SK-N-SH treated with all-trans-retinoic acid at 6 μM for 48 hours (cell line): ENCODE data around the gene CTNNBL1.

ENCODE experiments used
- ATAC-seq: fragments of 200-7000 bp; cut with Tn5 transposase; 3 replicates; pipeline ENCODE4 v1.9.1; 2020; ENCODE audit warnings: mild to moderate bottlenecking, moderate library complexity
- ARNTL ChIP-seq: fragments of 450-650 bp; formaldehyde crosslinking; IDR thresholded peaks from 2 replicates; pipeline ENCODE4 v1.5.0; 2020; ENCODE audit warnings: low read depth, mild to moderate bottlenecking, moderate library complexity, borderline replicate concordance
- BACH2 ChIP-seq: fragments of 250-450 bp; sonication (Bioruptor Pico); IDR thresholded peaks from 2 replicates; pipeline ENCODE4 v1.9.0; 2021; ENCODE audit warnings: mild to moderate bottlenecking, borderline replicate concordance
- CREB5 ChIP-seq: fragments of 250-450 bp; sonication (Bioruptor Pico); IDR thresholded peaks from 2 replicates; pipeline ENCODE4 v1.5.1; 2020; ENCODE audit warnings: low read depth, mild to moderate bottlenecking, moderate library complexity
- CSDC2 ChIP-seq: fragments of 250-450 bp; sonication (Bioruptor Pico); IDR thresholded peaks from 2 replicates; pipeline ENCODE4 v1.5.0; 2020; ENCODE audit warnings: mild to moderate bottlenecking, moderate library complexity
- CSRNP3 ChIP-seq: fragments of 250-450 bp; sonication (Bioruptor Pico); IDR thresholded peaks from 2 replicates; pipeline ENCODE4 v1.5.1; 2021; ENCODE audit warnings: mild to moderate bottlenecking, moderate library complexity
- ESRRG ChIP-seq: fragments of 250-450 bp; sonication (Bioruptor Pico); IDR thresholded peaks from 2 replicates; pipeline ENCODE4 v1.6.1; 2021; ENCODE audit warnings: mild to moderate bottlenecking
- GLIS3 ChIP-seq: fragments of 250-450 bp; sonication (Bioruptor Pico); IDR thresholded peaks from 2 replicates; pipeline ENCODE4 v1.5.0; 2020; ENCODE audit warnings: mild to moderate bottlenecking, moderate library complexity
- ISL1 ChIP-seq: fragments of 250-450 bp; sonication (Bioruptor Pico); IDR thresholded peaks from 2 replicates; pipeline ENCODE4 v2.1.2; 2022; ENCODE audit warnings: mild to moderate bottlenecking, moderate library complexity
- OSR1 ChIP-seq: fragments of 250-450 bp; sonication (Bioruptor Pico); IDR thresholded peaks from 2 replicates; pipeline ENCODE4 v1.8.0; 2022; ENCODE audit warnings: moderate library complexity, mild to moderate bottlenecking, inconsistent platforms
- PATZ1 ChIP-seq: fragments of 250-450 bp; sonication (Bioruptor Pico); IDR thresholded peaks from 2 replicates; pipeline ENCODE4 v1.8.0; 2020; ENCODE audit warnings: mild to moderate bottlenecking, moderate library complexity, borderline replicate concordance
- RARB ChIP-seq: fragments of 250-450 bp; sonication (Bioruptor Pico); IDR thresholded peaks from 2 replicates; pipeline ENCODE4 v1.8.0; 2021; ENCODE audit warnings: mild to moderate bottlenecking, moderate library complexity
- SNAI2 ChIP-seq: fragments of 250-450 bp; sonication (Bioruptor Pico); IDR thresholded peaks from 2 replicates; pipeline ENCODE4 v1.5.0; 2020; ENCODE audit warnings: mild to moderate bottlenecking, moderate library complexity
- TCF4 ChIP-seq: fragments of 250-450 bp; sonication (Bioruptor Pico); IDR thresholded peaks from 2 replicates; pipeline ENCODE4 v1.8.0; 2021; ENCODE audit warnings: mild to moderate bottlenecking, moderate library complexity, borderline replicate concordance
- TOX ChIP-seq: fragments of 250-450 bp; sonication (Bioruptor Pico); IDR thresholded peaks from 2 replicates; pipeline ENCODE4 v1.8.0; 2021; ENCODE audit warnings: mild to moderate bottlenecking, moderate library complexity, borderline replicate concordance
- TSHZ2 ChIP-seq: fragments of 250-450 bp; sonication (Bioruptor Pico); IDR thresholded peaks from 2 replicates; pipeline ENCODE4 v1.5.0; 2020; ENCODE audit warnings: mild to moderate bottlenecking, moderate library complexity
- ZC3H10 ChIP-seq: fragments of 250-450 bp; sonication (Bioruptor Pico); IDR thresholded peaks from 2 replicates; pipeline ENCODE4 v1.5.1; 2021; ENCODE audit warnings: mild to moderate bottlenecking, moderate library complexity
- ZFP3 ChIP-seq: fragments of 250-450 bp; sonication (Bioruptor Pico); IDR thresholded peaks from 2 replicates; pipeline ENCODE4 v1.5.0; 2020; ENCODE audit warnings: mild to moderate bottlenecking, moderate library complexity
- ZFP30 ChIP-seq: fragments of 450-650 bp; formaldehyde crosslinking; IDR thresholded peaks from 2 replicates; pipeline ENCODE4 v1.5.0; 2022; ENCODE audit warnings: mild to moderate bottlenecking, moderate library complexity
- ZNF565 ChIP-seq: fragments of 450-650 bp; formaldehyde crosslinking; conservative IDR thresholded peaks from 2 replicates; pipeline ENCODE4 v1.5.0; 2020; ENCODE audit warnings: low read depth, mild to moderate bottlenecking, moderate library complexity
- ZNF70 ChIP-seq: fragments of 450-650 bp; formaldehyde crosslinking; IDR thresholded peaks from 2 replicates; pipeline ENCODE4 v1.5.0; 2020; ENCODE audit warnings: mild to moderate bottlenecking, moderate library complexity

CTNNBL1 gene

GRCh38 chr20:37650661-37651060, 43.2 kb upstream of the CTNNBL1 start (continued):
- TF ChIP-seq CREB5 (CRISPR knock-in tag), result no peak
- no peak for TF ChIP-seq ZFP30 (CRISPR knock-in tag)

GRCh38 chr20:37651932-37652331, 41.9 kb upstream of the CTNNBL1 start:
- peak; percentile 89 for ATAC-seq

GRCh38 chr20:37656945-37657344, 36.9 kb upstream of the CTNNBL1 start:
- TF ChIP-seq PATZ1 (CRISPR knock-in tag) (no peak), CREB5 (CRISPR knock-in tag) (no peak), ZFP3 (CRISPR knock-in tag) (no peak)
- no peak for ATAC-seq

More at GRCh38 chr20:37651932-37652331, 41.9 kb upstream of the CTNNBL1 start:
- TF ChIP-seq ZC3H10 (CRISPR knock-in tag) (no peak), ESRRG (CRISPR knock-in tag) (no peak), TSHZ2 (CRISPR knock-in tag) (no peak), GLIS3 (CRISPR knock-in tag) (no peak), BACH2 (CRISPR knock-in tag) (no peak), OSR1 (CRISPR knock-in tag) (no peak), CSDC2 (no peak), ZNF565 (CRISPR knock-in tag) (no peak), CREB5 (CRISPR knock-in tag) (no peak), TCF4 (CRISPR knock-in tag) (no peak), ISL1 (CRISPR knock-in tag) (no peak), PATZ1 (CRISPR knock-in tag) (no peak), TOX (CRISPR knock-in tag) (no peak), ZFP30 (CRISPR knock-in tag) (no peak), ARNTL (CRISPR knock-in tag) (no peak), CSRNP3 (CRISPR knock-in tag) (no peak), SNAI2 (CRISPR knock-in tag) (no peak), RARB (CRISPR knock-in tag) (no peak), ZNF70 (CRISPR knock-in tag) (no peak)
- TF ChIP-seq, all 23 proteins: peak for 0
